H54 (cell line): Measurements from ENCODE around the gene CRADD.
"Not testable (repeated sequence)": the region's sequence is repeated elsewhere in the genome, so short reads cannot be mapped to it uniquely, and the experiment has no call there.

Experiments used
- DNase-seq: peaks from one replicate; pipeline ENCODE4 v3.0.0; 2011; ENCODE audit warnings: low spot score, mixed read lengths; ENCODE audit not compliant: insufficient read length
- FAIRE-seq: peaks from 3 replicates; lab custom pipeline; 2011; peaks lifted over from hg19 to GRCh38; lab: Jason Lieb, UNC
- POLR2A ChIP-seq: IDR thresholded peaks from 2 replicates; pipeline ENCODE4 v1.6.1; 2011; ENCODE audit warnings: low read depth, mild to moderate bottlenecking, low read length

CRADD gene

GRCh38 chr12:93908264-93908663, 231.1 kb downstream of the CRADD start:
- DNase-seq (no peak), FAIRE-seq (no peak)
- no peak for TF ChIP-seq POLR2A

GRCh38 chr12:93908846-93909567, 231.8 kb downstream of the CRADD start:
- TF ChIP-seq POLR2A = no peak
- DNase-seq (no peak), FAIRE-seq (no peak)

GRCh38 chr12:93911396-93911795, 234.2 kb downstream of the CRADD start:
- no peak for FAIRE-seq
- no peak for DNase-seq
- no peak for TF ChIP-seq POLR2A

GRCh38 chr12:93912086-93912733, 235.0 kb downstream of the CRADD start:
- TF ChIP-seq POLR2A = no peak
- DNase-seq = no peak
- no peak for FAIRE-seq

- DNase-seq (no peak), FAIRE-seq (no peak)
- no peak for TF ChIP-seq POLR2A
Observed at GRCh38 chr12:93913845-93914244, 236.7 kb downstream of the CRADD start.

GRCh38 chr12:93914281-93914680, 237.1 kb downstream of the CRADD start:
- DNase-seq (no peak), FAIRE-seq (no peak)
- TF ChIP-seq POLR2A = no peak

GRCh38 chr12:93915411-93915810, 238.2 kb downstream of the CRADD start:
- TF ChIP-seq POLR2A = no peak
- FAIRE-seq = no peak
- no peak for DNase-seq

GRCh38 chr12:93916402-93916801, 239.2 kb downstream of the CRADD start:
- no peak for TF ChIP-seq POLR2A
- FAIRE-seq (no peak), DNase-seq (no peak)

- FAIRE-seq = no peak
- no peak for DNase-seq
- TF ChIP-seq POLR2A = no peak
Observed at GRCh38 chr12:93918262-93918661, 241.1 kb downstream of the CRADD start.

GRCh38 chr12:93918900-93919299, 241.7 kb downstream of the CRADD start:
- no peak for TF ChIP-seq POLR2A
- FAIRE-seq (no peak), DNase-seq (no peak)

GRCh38 chr12:93921521-93921920, 244.3 kb downstream of the CRADD start:
- no peak for FAIRE-seq
- TF ChIP-seq POLR2A = no peak
- DNase-seq = no peak

GRCh38 chr12:93922583-93923006, 245.4 kb downstream of the CRADD start:
- TF ChIP-seq POLR2A = no peak
- FAIRE-seq = no peak
- DNase-seq = no peak

- no peak for TF ChIP-seq POLR2A
- no peak for FAIRE-seq
- DNase-seq = no peak
Observed at GRCh38 chr12:93924367-93924766, 247.2 kb downstream of the CRADD start.

GRCh38 chr12:93925585-93926205, 248.5 kb downstream of the CRADD start:
- no peak for FAIRE-seq
- no peak for TF ChIP-seq POLR2A
- no peak for DNase-seq

- DNase-seq = no peak
- no peak for FAIRE-seq
- no peak for TF ChIP-seq POLR2A
Observed at GRCh38 chr12:93926237-93926636, 249.1 kb downstream of the CRADD start.

GRCh38 chr12:93929081-93929480, 251.9 kb downstream of the CRADD start:
- DNase-seq, FAIRE-seq: not testable (repeated sequence)
